IMR-90 (cell line): Measurements from ENCODE around the gene KCNN3. TPM values are rescaled to one million over a fixed set of nuclear protein-coding genes. Genes with fewer than 3 reads are reported as not detected.

Experiments
- ATAC-seq: fragments of 200-7000 bp; cut with Tn5 transposase; 2 replicates; pipeline ENCODE4 v1.9.1; 2020; ENCODE audit warnings: low read depth, mild to moderate bottlenecking, moderate library complexity
- BruUV-seq: library from RNA; stranded (reverse); fragments of 400-500 nt; replicated peaks from 2 replicates; lab custom pipeline; 2021; lab: Mats Ljungman, UMichigan
- CTCF ChIA-PET: fragments of 300-600 bp; formaldehyde crosslinking; extraction: SDS; loops from one replicate; lab custom pipeline; 2021; ENCODE audit warnings: antibody characterized with exemption; lab: Yijun Ruan, JAX
- POLR2A ChIA-PET: fragments of 300-600 bp; sonication (Branson Sonifier 250); formaldehyde crosslinking; loops from one replicate; lab custom pipeline; 2022; ENCODE audit warnings: antibody characterized with exemption; ENCODE audit not compliant: unreplicated experiment; lab: Charles Lee
- DNase-seq: peaks from one replicate; pipeline ENCODE4 v3.0.0; 2013
- H2AFZ ChIP-seq: replicated peaks from 2 replicates; pipeline ENCODE3; 2013; ENCODE audit warnings: low read length, mild to moderate bottlenecking; ENCODE audit not compliant: poor library complexity
- H2AK5ac ChIP-seq: 2 replicates; pipeline ENCODE4 v1.6.1; 2013; ENCODE audit warnings: low read depth, low read length, inconsistent platforms
- H2AK9ac ChIP-seq: replicated peaks from 2 replicates; pipeline ENCODE3; 2013; ENCODE audit warnings: mild to moderate bottlenecking, low read depth, low read length, moderate library complexity; ENCODE audit not compliant: poor library complexity
- H2BK120ac ChIP-seq: 2 replicates; pipeline ENCODE4 v1.6.1; 2013; ENCODE audit warnings: low read depth, low read length, inconsistent platforms
- H2BK15ac ChIP-seq: 3 replicates; pipeline ENCODE4 v1.6.1; 2013; ENCODE audit warnings: low read depth, low read length, inconsistent platforms
- H2BK20ac ChIP-seq: 2 replicates; pipeline ENCODE4 v1.6.1; 2013; ENCODE audit warnings: low read depth, mild to moderate bottlenecking, inconsistent platforms, low read length, moderate library complexity
- H2BK5ac ChIP-seq: 2 replicates; pipeline ENCODE4 v1.6.1; 2013; ENCODE audit warnings: mild to moderate bottlenecking, low read depth, low read length, inconsistent platforms; ENCODE audit not compliant: poor library complexity, severe bottlenecking
- H3K14ac ChIP-seq: replicated peaks from 2 replicates; pipeline ENCODE4 v1.6.1; 2013; ENCODE audit warnings: low read depth, low read length, inconsistent platforms
- H3K18ac ChIP-seq: 2 replicates; pipeline ENCODE4 v1.6.1; 2013; ENCODE audit warnings: low read depth, low read length, control low read depth
- H3K23ac ChIP-seq: 2 replicates; pipeline ENCODE4 v1.6.1; 2013; ENCODE audit warnings: low read depth, low read length, inconsistent platforms
- H3K27ac ChIP-seq: 2 replicates; pipeline ENCODE4 v1.5.1; 2013; ENCODE audit warnings: mild to moderate bottlenecking, control low read depth, low read length; ENCODE audit not compliant: insufficient read depth
- H3K27me3 ChIP-seq: 2 replicates; pipeline ENCODE4 v1.6.1; 2013; ENCODE audit warnings: low read length; ENCODE audit not compliant: control insufficient read depth, insufficient read depth
- H3K36me3 ChIP-seq: 2 replicates; pipeline ENCODE4 v1.6.1; 2013; ENCODE audit warnings: low read length, mixed read lengths; ENCODE audit not compliant: control insufficient read depth, insufficient read depth
- H3K4ac ChIP-seq: 2 replicates; pipeline ENCODE4 v1.6.1; 2013; ENCODE audit warnings: low read depth, low read length, inconsistent platforms
- H3K4me1 ChIP-seq: 2 replicates; pipeline ENCODE4 v1.6.1; 2013; ENCODE audit warnings: low read length, mixed read lengths; ENCODE audit not compliant: control insufficient read depth, insufficient read depth
- H3K4me2 ChIP-seq: 2 replicates; pipeline ENCODE4 v1.6.1; 2013; ENCODE audit warnings: low read depth, mild to moderate bottlenecking, control low read depth, low read length, moderate library complexity
- H3K4me3 ChIP-seq: 2 replicates; pipeline ENCODE4 v1.5.1; 2013; ENCODE audit warnings: low read depth, mild to moderate bottlenecking, control low read depth, low read length, moderate library complexity; ENCODE audit not compliant: insufficient read depth
- H3K56ac ChIP-seq: 2 replicates; pipeline ENCODE4 v1.6.1; 2013; ENCODE audit warnings: low read length, inconsistent platforms; ENCODE audit not compliant: insufficient read depth; ENCODE audit errors: extremely low read depth
- H3K79me1 ChIP-seq, 2 experiments: 2 replicates each; pipeline ENCODE4 v1.6.1; 2013; ENCODE audit warnings: low read length in 2 of 2, inconsistent platforms in 1 of 2, low read depth in 1 of 2
- H3K9ac ChIP-seq: 2 replicates; pipeline ENCODE4 v1.6.1; 2013; ENCODE audit warnings: low read depth, low read length, control low read depth
- H3K9me1 ChIP-seq: 2 replicates; pipeline ENCODE4 v1.6.1; 2013; ENCODE audit warnings: low read length, inconsistent platforms; ENCODE audit not compliant: insufficient read depth
- H3K9me3 ChIP-seq: 2 replicates; pipeline ENCODE4 v1.6.1; 2013; ENCODE audit warnings: low read length; ENCODE audit not compliant: control insufficient read depth, insufficient read depth
- H4K20me1 ChIP-seq: 2 replicates; pipeline ENCODE4 v1.6.1; 2013; ENCODE audit warnings: low read length, inconsistent platforms; ENCODE audit not compliant: insufficient read depth
- H4K5ac ChIP-seq: 2 replicates; pipeline ENCODE4 v1.6.1; 2013; ENCODE audit warnings: mild to moderate bottlenecking, low read depth, low read length, control low read depth
- H4K8ac ChIP-seq, 2 experiments: 2 replicates each; pipeline ENCODE4 v1.6.1; 2013; ENCODE audit warnings: low read depth in 2 of 2, low read length in 2 of 2, control low read depth in 1 of 2, inconsistent platforms in 1 of 2
- H4K91ac ChIP-seq: 2 replicates; pipeline ENCODE4 v1.6.1; 2013; ENCODE audit warnings: low read depth, low read length, inconsistent platforms; ENCODE audit not compliant: insufficient read depth
- CEBPB ChIP-seq: IDR thresholded peaks from 2 replicates; pipeline ENCODE4 v1.6.1; 2012; ENCODE audit warnings: low read depth, low read length, improper control_type of control experiment
- ELK1 ChIP-seq: fragments of 150-350 bp; IDR thresholded peaks from 2 replicates; pipeline ENCODE4 v1.6.1; 2016; ENCODE audit warnings: low read depth, mild to moderate bottlenecking, low read length, moderate library complexity, borderline replicate concordance
- FOS ChIP-seq: fragments of 150-350 bp; IDR thresholded peaks from 2 replicates; pipeline ENCODE4 v1.6.1; 2016; ENCODE audit warnings: low read depth, low read length
- MAZ ChIP-seq: IDR thresholded peaks from 2 replicates; pipeline ENCODE4 v1.6.1; 2012; ENCODE audit warnings: low read depth, mild to moderate bottlenecking, low read length, improper control_type of control experiment, moderate library complexity, borderline replicate concordance
- NFE2L2 ChIP-seq: fragments of 150-350 bp; IDR thresholded peaks from 2 replicates; pipeline ENCODE4 v1.6.1; 2016; ENCODE audit warnings: low read depth, mild to moderate bottlenecking, low read length
- RAD21 ChIP-seq: IDR thresholded peaks from 2 replicates; pipeline ENCODE4 v1.6.1; 2012; ENCODE audit warnings: low read length, improper control_type of control experiment
- RCOR1 ChIP-seq: IDR thresholded peaks from 2 replicates; pipeline ENCODE4 v1.6.1; 2012; ENCODE audit warnings: mild to moderate bottlenecking, low read length, improper control_type of control experiment; ENCODE audit not compliant: insufficient replicate concordance
- SMC3 ChIP-seq: fragments of 150-350 bp; IDR thresholded peaks from 2 replicates; pipeline ENCODE4 v1.6.1; 2016; ENCODE audit warnings: low read depth, mild to moderate bottlenecking, antibody characterized with exemption, low read length, moderate library complexity
- WGBS, 2 experiments: methylation state at CpG; one replicate each; pipeline versions ENCODE4 v1.1.5 to v1.1.7; 2013; ENCODE audit warnings: missing lambda C conversion rate in 2 of 2; ENCODE audit not compliant: insufficient read length in 1 of 2; ENCODE audit errors: extremely low coverage in 2 of 2; 5-methylcytosine and 5-hydroxymethylcytosine counted together
- dilution Hi-C: fragments of 300-500 bp; cut with HindIII; formaldehyde crosslinking; loops from one replicate; pipeline ENCODE4 v1.14.3; 2018; ENCODE audit warnings: low sequenced_read_pairs; ENCODE audit not compliant: unreplicated experiment
- in situ Hi-C: fragments of 300-500 bp; cut with MboI; formaldehyde crosslinking; loops from 3 replicates; pipeline ENCODE4 v1.14.3; 2019; ENCODE audit warnings: low sequenced_read_pairs, inconsistent platforms, mixed read lengths
- intact Hi-C: fragments of 100-400 bp; cut with micrococcal nuclease; formaldehyde crosslinking; loops from 2 replicates; pipeline ENCODE4 v1.10.0; 2022
- polyA plus RNA-seq, 3 experiments: library from polyadenylated mRNA; depleted of rRNA; stranded (reverse); fragments of >200 nt; gene quantifications; 2 replicates each; pipeline ENCODE4 v1.2.3, GENCODE V29; 2012; ENCODE audit warnings: low replicate concordance in 1 of 3
- total RNA-seq: library from RNA; depleted of rRNA; stranded (reverse); fragments of >200 nt; gene quantifications from 2 replicates; pipeline ENCODE4 v1.2.3, GENCODE V29; 2012

KCNN3 gene
- total and polyA plus RNA-seq, 2 of the 4 experiments (the other 2 are of a cell fraction), result 0.02 TPM; not detected in 1

DNA sequence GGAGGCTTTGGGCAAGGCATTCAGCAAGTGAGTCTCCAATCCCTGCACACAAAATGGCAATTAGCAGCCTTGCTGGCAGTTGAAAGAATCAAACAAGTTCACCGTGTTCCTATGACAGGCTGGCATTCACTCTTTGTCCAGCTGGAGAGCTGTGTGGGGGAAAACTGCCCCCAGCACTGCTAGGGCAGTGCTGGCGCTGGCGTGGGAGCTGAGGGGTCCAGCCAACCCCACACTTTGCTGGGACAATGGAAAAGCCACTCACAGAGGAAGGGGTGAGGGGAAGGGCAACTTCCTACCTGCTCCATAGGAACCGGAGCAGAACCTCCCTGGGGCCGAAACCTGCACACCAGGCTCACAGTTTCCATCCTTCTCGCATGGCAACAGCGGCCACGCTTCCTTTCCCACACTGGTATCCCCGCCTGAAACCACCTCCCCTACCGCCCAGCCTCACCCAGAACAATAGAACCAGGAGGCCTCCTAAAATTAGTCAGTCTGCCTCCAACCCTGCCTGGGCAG, 26.7 kb upstream of the KCNN3 start:
- no peaks in the 10 kb centered on the region for H3K4me1 ChIP-seq
- H3K56ac ChIP-seq, result no peak overlapping the region
- H3K36me3 ChIP-seq, result no peaks in the 10 kb centered on the region
- H2BK20ac ChIP-seq, result no peak overlapping the region
- H4K20me1 ChIP-seq, result no peaks in the 10 kb centered on the region
- no peaks in the 10 kb centered on the region for H3K9me3 ChIP-seq
- POLR2A ChIA-PET, result no interaction called here
- no peak overlapping the region for H3K27ac ChIP-seq
- H3K14ac ChIP-seq, result no peak overlapping the region
- no peak overlapping the region for H3K18ac ChIP-seq
- no CpG with 5 or more reads among the region's 10 CpGs for WGBS, 2 experiments
- DNase-seq (no peak), ATAC-seq (no peak)
- no peak overlapping the region for H3K4me2 ChIP-seq
- no peak overlapping the region for H3K23ac ChIP-seq
- H3K79me1 ChIP-seq, result no peaks in the 10 kb centered on the region
- CTCF ChIA-PET, result no interaction called here
- H4K91ac ChIP-seq, result no peak overlapping the region
- H3K4ac ChIP-seq, result no peak overlapping the region
- H2AFZ ChIP-seq, result no peak overlapping the region
- in situ Hi-C loops, result no loop called here
- no peak overlapping the region for H4K5ac ChIP-seq
- BruUV-seq, result no TSS peak
- H3K27me3 ChIP-seq, result peaks cover 43% of the 10 kb centered on the region
- H4K8ac ChIP-seq, result no peak overlapping the region
- no peak overlapping the region for H2AK9ac ChIP-seq
- H2BK15ac ChIP-seq, result no peak overlapping the region
- no peak overlapping the region for H2BK5ac ChIP-seq
- no peak overlapping the region for H2BK120ac ChIP-seq
- dilution Hi-C loops, result no loop called here
- intact Hi-C loops, result no loop called here
- no peak overlapping the region for H2AK5ac ChIP-seq
- no peaks in the 10 kb centered on the region for H3K9me1 ChIP-seq
- no peak overlapping the region for H3K9ac ChIP-seq
- H3K4me3 ChIP-seq, result no peak overlapping the region
- TF ChIP-seq MAZ, result no peak
- TF ChIP-seq SMC3, result no peak
- TF ChIP-seq NFE2L2, result no peak
- no peak for TF ChIP-seq RAD21
- TF ChIP-seq CEBPB, result no peak
- TF ChIP-seq FOS, result no peak
- TF ChIP-seq RCOR1, result no peak
- TF ChIP-seq ELK1, result no peak
